Astrocyte of the spinal cord (primary cell): Measurements from ENCODE around the gene RPL36A.
A peak's percentile ranks its signal among the peaks of the same experiment; 100 is the strongest.

Experiments
- DNase-seq: peaks from one replicate; pipeline ENCODE4 v3.0.0; 2011; ENCODE audit warnings: low read depth, low spot score
- H3K4me3 ChIP-seq: 2 replicates; pipeline ENCODE4 v1.5.1; 2011; ENCODE audit warnings: low read depth, mild to moderate bottlenecking, low read length, moderate library complexity
- CTCF ChIP-seq: IDR thresholded peaks from 2 replicates; pipeline ENCODE4 v1.5.1; 2012; ENCODE audit warnings: low read depth, mild to moderate bottlenecking, low read length, inconsistent platforms
- in situ Hi-C: cut with HindIII; loops from 2 replicates; pipeline ENCODE4 v1.10.0; 2017; ENCODE audit warnings: low sequenced_read_pairs

RPL36A gene

GRCh38 chrX:101411984-101412383, 21.2 kb downstream of the RPL36A start:
- no peak overlapping the region for H3K4me3 ChIP-seq
- in situ Hi-C loops, result no loop called here
- TF ChIP-seq CTCF, result no peak
- no peak for DNase-seq

- in situ Hi-C loops, result no loop called here
- DNase-seq, result peak; percentile 85
- peak; percentile 79 for TF ChIP-seq CTCF
Observed at GRCh38 chrX:101415180-101416145, 24.7 kb downstream of the RPL36A start.

GRCh38 chrX:101416691-101417090, 25.9 kb downstream of the RPL36A start:
- TF ChIP-seq CTCF, result no peak
- no peak for DNase-seq
- no peak overlapping the region for H3K4me3 ChIP-seq
- in situ Hi-C loops, result no loop called here

More at GRCh38 chrX:101415180-101416145, 24.7 kb downstream of the RPL36A start:
- H3K4me3 ChIP-seq, result no peak overlapping the region

GRCh38 chrX:101417190-101417589, 26.4 kb downstream of the RPL36A start:
- DNase-seq, result no peak
- in situ Hi-C loops, result no loop called here
- no peak overlapping the region for H3K4me3 ChIP-seq
- no peak for TF ChIP-seq CTCF

GRCh38 chrX:101417981-101418841, 27.4 kb downstream of the RPL36A start:
- DNase-seq, result peak; percentile 49
- in situ Hi-C loops, result no loop called here
- TF ChIP-seq CTCF, result no peak
- peak overlapping the region; percentile 50 for H3K4me3 ChIP-seq

GRCh38 chrX:101419489-101419888, 28.7 kb downstream of the RPL36A start:
- no peak for TF ChIP-seq CTCF
- H3K4me3 ChIP-seq, result no peak overlapping the region
- in situ Hi-C loops, result no loop called here
- no peak for DNase-seq
